WERI-Rb-1 (cell line): ENCODE data around the gene PTPRM.

ENCODE experiments used
- DNase-seq: peaks from one replicate; pipeline ENCODE4 v3.0.0-alpha.2; 2020
- H3K27ac ChIP-seq: fragments of 250-450 bp; sonication (Bioruptor Pico); 2 replicates; pipeline ENCODE4 v1.5.1; 2020; ENCODE audit warnings: mild to moderate bottlenecking, moderate library complexity
- H3K27me3 ChIP-seq: fragments of 250-450 bp; sonication (Bioruptor Pico); 2 replicates; pipeline ENCODE4 v1.5.1; 2021; ENCODE audit warnings: mild to moderate bottlenecking, low read depth, moderate library complexity; ENCODE audit not compliant: insufficient read depth, severe bottlenecking
- H3K36me3 ChIP-seq: fragments of 250-450 bp; sonication (Bioruptor Pico); 2 replicates; pipeline ENCODE4 v1.5.1; 2020; ENCODE audit warnings: mild to moderate bottlenecking, moderate library complexity
- H3K4me3 ChIP-seq: 2 replicates; pipeline ENCODE4 v1.5.1; 2011; ENCODE audit warnings: low read depth, mild to moderate bottlenecking, control low read depth, low read length
- H3K9me3 ChIP-seq: fragments of 250-450 bp; sonication (Bioruptor Pico); 2 replicates; pipeline ENCODE4 v1.5.1; 2021; ENCODE audit warnings: mild to moderate bottlenecking, moderate library complexity; ENCODE audit not compliant: severe bottlenecking
- TF ChIP-seq, protein P1 (sequence below): IDR thresholded peaks from 2 replicates; pipeline ENCODE4 v1.5.1; 2011; ENCODE audit warnings: low read depth, mild to moderate bottlenecking, control low read depth, inconsistent platforms, low read length

PTPRM gene

DNA sequence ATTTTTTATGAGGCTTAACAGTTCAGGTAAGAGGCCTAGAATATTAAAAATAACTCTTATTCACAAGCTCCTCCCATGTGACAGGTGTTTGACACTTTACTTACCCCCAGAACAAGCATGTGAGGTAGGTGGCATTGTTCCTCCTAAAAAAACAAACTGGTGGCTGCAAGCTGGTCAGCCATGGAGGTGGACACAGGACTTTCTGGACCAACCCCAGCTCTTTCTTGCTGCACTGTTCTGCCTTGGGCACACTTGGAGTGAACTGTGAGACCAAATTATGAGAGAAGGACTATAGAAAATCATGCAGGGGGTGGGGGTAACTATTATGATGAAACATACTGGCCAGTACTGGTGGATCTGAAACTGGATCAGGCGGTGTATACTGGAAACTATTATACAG is 56.6 kb downstream of the PTPRM start:
- no peak overlapping the region for H3K27ac ChIP-seq
- no peaks in the 10 kb centered on the region for H3K36me3 ChIP-seq
- H3K4me3 ChIP-seq: no peak overlapping the region
- DNase-seq: no peak
- TF ChIP-seq, protein P1, sequence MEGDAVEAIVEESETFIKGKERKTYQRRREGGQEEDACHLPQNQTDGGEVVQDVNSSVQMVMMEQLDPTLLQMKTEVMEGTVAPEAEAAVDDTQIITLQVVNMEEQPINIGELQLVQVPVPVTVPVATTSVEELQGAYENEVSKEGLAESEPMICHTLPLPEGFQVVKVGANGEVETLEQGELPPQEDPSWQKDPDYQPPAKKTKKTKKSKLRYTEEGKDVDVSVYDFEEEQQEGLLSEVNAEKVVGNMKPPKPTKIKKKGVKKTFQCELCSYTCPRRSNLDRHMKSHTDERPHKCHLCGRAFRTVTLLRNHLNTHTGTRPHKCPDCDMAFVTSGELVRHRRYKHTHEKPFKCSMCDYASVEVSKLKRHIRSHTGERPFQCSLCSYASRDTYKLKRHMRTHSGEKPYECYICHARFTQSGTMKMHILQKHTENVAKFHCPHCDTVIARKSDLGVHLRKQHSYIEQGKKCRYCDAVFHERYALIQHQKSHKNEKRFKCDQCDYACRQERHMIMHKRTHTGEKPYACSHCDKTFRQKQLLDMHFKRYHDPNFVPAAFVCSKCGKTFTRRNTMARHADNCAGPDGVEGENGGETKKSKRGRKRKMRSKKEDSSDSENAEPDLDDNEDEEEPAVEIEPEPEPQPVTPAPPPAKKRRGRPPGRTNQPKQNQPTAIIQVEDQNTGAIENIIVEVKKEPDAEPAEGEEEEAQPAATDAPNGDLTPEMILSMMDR: no peak
- no peaks in the 10 kb centered on the region for H3K9me3 ChIP-seq
- H3K27me3 ChIP-seq: no peaks in the 10 kb centered on the region

- H3K27me3 ChIP-seq: no peaks in the 10 kb centered on the region
- no peak for DNase-seq
- no peaks in the 10 kb centered on the region for H3K9me3 ChIP-seq
- H3K27ac ChIP-seq: no peak overlapping the region
- no peak overlapping the region for H3K4me3 ChIP-seq
- H3K36me3 ChIP-seq: no peaks in the 10 kb centered on the region
- TF ChIP-seq, protein P1: no peak
Observed at GRCh38 chr18:7624697-7625096, 57.6 kb downstream of the PTPRM start.

DNA sequence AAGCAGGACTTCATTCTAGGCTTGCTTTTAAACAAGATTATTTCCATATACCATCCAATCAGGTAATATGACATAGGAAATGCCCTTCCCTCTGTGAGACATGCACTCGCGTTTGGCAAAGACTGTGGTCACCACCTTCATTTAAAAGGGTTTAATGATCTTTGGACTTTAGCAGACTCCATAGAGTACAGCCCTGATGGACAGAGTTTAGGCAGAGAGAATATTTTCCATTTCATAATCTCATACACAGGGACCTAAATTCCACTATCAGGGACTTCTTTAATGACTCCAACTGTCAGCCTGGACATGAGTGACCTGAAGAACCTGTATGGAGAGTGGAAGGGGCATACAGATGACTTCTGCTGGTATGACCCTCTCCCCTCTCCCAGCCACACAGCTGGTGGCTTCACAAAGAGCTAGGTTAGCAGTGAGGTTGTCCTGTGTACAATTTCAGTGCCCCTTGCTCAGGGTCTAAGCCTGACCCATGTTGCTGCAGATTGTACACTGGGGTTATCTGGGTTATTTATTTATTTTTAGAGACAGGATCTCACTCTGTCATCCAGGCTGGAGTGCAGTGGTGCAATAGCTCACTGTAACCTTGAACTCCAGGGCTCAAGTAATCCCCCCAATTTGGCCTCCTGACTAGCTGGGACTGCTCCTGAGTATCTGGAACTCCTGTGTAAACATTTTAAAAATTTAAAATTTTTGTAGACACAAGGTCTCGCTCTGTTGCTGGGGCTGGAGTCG is 59.2 kb downstream of the PTPRM start:
- no peaks in the 10 kb centered on the region for H3K36me3 ChIP-seq
- H3K27ac ChIP-seq: no peak overlapping the region
- H3K27me3 ChIP-seq: no peaks in the 10 kb centered on the region
- no peak overlapping the region for H3K4me3 ChIP-seq
- DNase-seq: no peak
- TF ChIP-seq, protein P1: no peak
- H3K9me3 ChIP-seq: no peaks in the 10 kb centered on the region

- no peaks in the 10 kb centered on the region for H3K36me3 ChIP-seq
- H3K4me3 ChIP-seq: no peak overlapping the region
- no peaks in the 10 kb centered on the region for H3K27me3 ChIP-seq
- H3K27ac ChIP-seq: no peak overlapping the region
- TF ChIP-seq, protein P1: no peak
- H3K9me3 ChIP-seq: no peaks in the 10 kb centered on the region
- DNase-seq: no peak
Observed at GRCh38 chr18:7626922-7627440, 59.9 kb downstream of the PTPRM start.

DNA sequence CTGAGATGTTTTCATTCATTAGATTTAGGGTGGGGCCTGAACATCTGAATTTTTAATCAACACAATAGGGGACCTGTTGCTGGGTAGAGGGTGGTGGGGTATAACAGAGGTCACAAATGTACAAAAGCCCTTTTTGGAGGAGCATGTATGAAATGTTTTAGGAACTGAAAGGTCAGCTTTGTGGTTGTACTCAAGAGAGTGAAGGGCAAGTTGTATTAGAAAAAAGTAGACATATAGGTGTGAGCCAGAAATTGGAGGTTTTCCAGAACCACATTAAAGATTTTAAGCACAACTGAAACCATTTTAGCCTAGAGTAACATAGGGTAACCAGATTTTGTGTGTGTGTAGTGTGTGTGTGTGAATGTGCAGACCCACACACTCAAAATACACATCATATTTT is 62.3 kb downstream of the PTPRM start:
- TF ChIP-seq, protein P1: no peak
- DNase-seq: no peak

More for the DNA sequence above, 62.3 kb downstream of the PTPRM start:
- Histone ChIP-seq H3K36me3 (no peaks in the 10 kb centered on the region), H3K27me3 (no peaks in the 10 kb centered on the region), H3K27ac (no peak overlapping the region), H3K4me3 (no peak overlapping the region), H3K9me3 (no peaks in the 10 kb centered on the region)
